OCI-LY1 (cell line): Measurements from ENCODE around the gene BAIAP2.

ENCODE experiments used
- H2AFZ ChIP-seq: fragments of 200-600 bp; sonication (generic), shearing (Covaris generic); 2 replicates; pipeline ENCODE4 v1.6.0; 2014; ENCODE audit warnings: antibody characterized with exemption, mild to moderate bottlenecking, low read length
- H3F3A ChIP-seq: fragments of 200-600 bp; sonication (generic), shearing (Covaris generic); 2 replicates; pipeline ENCODE4 v1.6.0; 2014; ENCODE audit warnings: mild to moderate bottlenecking, antibody characterized with exemption, low read length, moderate library complexity; ENCODE audit not compliant: insufficient read depth
- H3K27ac ChIP-seq: fragments of 200-600 bp; sonication (generic); 2 replicates; pipeline ENCODE4 v1.5.1; 2014; ENCODE audit warnings: low read length, mixed run types, mild to moderate bottlenecking, low read depth; ENCODE audit not compliant: poor library complexity, severe bottlenecking
- H3K27me3 ChIP-seq: fragments of 200-600 bp; sonication (generic); 2 replicates; pipeline ENCODE4 v1.6.0; 2014; ENCODE audit warnings: antibody characterized with exemption, mild to moderate bottlenecking, low read length, moderate library complexity; ENCODE audit not compliant: insufficient read depth
- H3K36me3 ChIP-seq: fragments of 200-600 bp; sonication (generic); 2 replicates; pipeline ENCODE4 v1.6.1; 2014; ENCODE audit warnings: mild to moderate bottlenecking, antibody characterized with exemption, low read length, moderate library complexity, mixed read lengths; ENCODE audit not compliant: insufficient read depth
- H3K4me1 ChIP-seq: fragments of 200-600 bp; sonication (generic); 2 replicates; pipeline ENCODE4 v1.5.1; 2014; ENCODE audit warnings: mild to moderate bottlenecking, low read length, moderate library complexity; ENCODE audit not compliant: insufficient read depth, severe bottlenecking
- H3K4me2 ChIP-seq: fragments of 200-600 bp; sonication (generic), shearing (Covaris generic); 2 replicates; pipeline ENCODE4 v1.6.1; 2014; ENCODE audit warnings: low read length
- H3K4me3 ChIP-seq: fragments of 200-600 bp; sonication (generic); 2 replicates; pipeline ENCODE4 v1.5.1; 2014; ENCODE audit warnings: low read length, low read depth, mild to moderate bottlenecking, mixed read lengths; ENCODE audit not compliant: poor library complexity, severe bottlenecking
- H3K79me2 ChIP-seq: fragments of 200-600 bp; shearing (Covaris generic); 2 replicates; pipeline ENCODE4 v1.6.1; 2016; ENCODE audit warnings: mixed run types, low read length, mixed read lengths; ENCODE audit not compliant: insufficient read depth
- H3K9ac ChIP-seq: fragments of 200-600 bp; sonication (generic), shearing (Covaris generic); 2 replicates; pipeline ENCODE4 v1.6.1; 2014; ENCODE audit warnings: mild to moderate bottlenecking, low read length, mixed read lengths
- H3K9me2 ChIP-seq: fragments of 200-600 bp; sonication (generic), shearing (Covaris generic); 2 replicates; pipeline ENCODE4 v1.6.1; 2014; ENCODE audit warnings: low read depth, mild to moderate bottlenecking, low read length, mixed read lengths
- H3K9me3 ChIP-seq: fragments of 200-600 bp; shearing (Covaris generic); 2 replicates; pipeline ENCODE4 v1.6.1; 2014; ENCODE audit warnings: low read length, mixed read lengths
- H4K20me1 ChIP-seq: fragments of 200-600 bp; sonication (generic), shearing (Covaris generic); 2 replicates; pipeline ENCODE4 v1.6.0; 2016; ENCODE audit warnings: mild to moderate bottlenecking, low read length; ENCODE audit not compliant: insufficient read depth
- CTCF ChIP-seq: fragments of 200-600 bp; sonication (generic), shearing (Covaris generic); IDR thresholded peaks from 2 replicates; pipeline ENCODE4 v1.5.1; 2017; ENCODE audit warnings: mild to moderate bottlenecking, antibody characterized with exemption, low read length, moderate library complexity, mixed read lengths
- EZH2 ChIP-seq: fragments of 200-600 bp; sonication (generic), shearing (Covaris generic); IDR thresholded peaks from 2 replicates; pipeline ENCODE4 v1.8.0; 2017; ENCODE audit warnings: borderline replicate concordance, mixed run types, mild to moderate bottlenecking, antibody characterized with exemption, low read length, moderate library complexity, mixed read lengths

The BAIAP2 gene

GRCh38 chr17:81115749-81116464, 81.0 kb downstream of the BAIAP2 start:
- no peaks in the 10 kb centered on the region for H3K4me1 ChIP-seq
- H3K36me3 ChIP-seq: no peaks in the 10 kb centered on the region
- H3K9me3 ChIP-seq: no peaks in the 10 kb centered on the region
- H3K9ac ChIP-seq: no peak overlapping the region
- TF ChIP-seq EZH2 (no peak), CTCF (no peak)
- no peaks in the 10 kb centered on the region for H4K20me1 ChIP-seq
- H3K9me2 ChIP-seq: no peaks in the 10 kb centered on the region
- no peaks in the 10 kb centered on the region for H3F3A ChIP-seq
- H3K27ac ChIP-seq: no peak overlapping the region
- no peak overlapping the region for H2AFZ ChIP-seq
- H3K27me3 ChIP-seq: no peaks in the 10 kb centered on the region; the same call in 1 of the 2 replicates
- no peaks in the 10 kb centered on the region for H3K79me2 ChIP-seq
- H3K4me2 ChIP-seq: no peak overlapping the region
- H3K4me3 ChIP-seq: no peak overlapping the region

- no peaks in the 10 kb centered on the region; the same call in 1 of the 2 replicates for H3K27me3 ChIP-seq
- H3K79me2 ChIP-seq: no peaks in the 10 kb centered on the region
- no peak overlapping the region for H3K4me3 ChIP-seq
- H3K9me3 ChIP-seq: no peaks in the 10 kb centered on the region
- no peaks in the 10 kb centered on the region for H4K20me1 ChIP-seq
- no peak overlapping the region for H2AFZ ChIP-seq
- no peak for TF ChIP-seq CTCF
- TF ChIP-seq EZH2: no peak
- H3F3A ChIP-seq: no peaks in the 10 kb centered on the region
- H3K4me1 ChIP-seq: no peaks in the 10 kb centered on the region
- no peaks in the 10 kb centered on the region for H3K36me3 ChIP-seq
- H3K27ac ChIP-seq: no peak overlapping the region
- no peaks in the 10 kb centered on the region for H3K9me2 ChIP-seq
- H3K9ac ChIP-seq: no peak overlapping the region
- H3K4me2 ChIP-seq: no peak overlapping the region
These were observed 81.8 kb downstream of the BAIAP2 start for GRCh38 chr17:81116704-81117103.

- H3K9me3 ChIP-seq: no peaks in the 10 kb centered on the region
- H3K4me3 ChIP-seq: no peak overlapping the region
- no peaks in the 10 kb centered on the region for H3K79me2 ChIP-seq
- H3K27me3 ChIP-seq: no peaks in the 10 kb centered on the region
- no peak overlapping the region for H3K4me2 ChIP-seq
- no peaks in the 10 kb centered on the region for H3K36me3 ChIP-seq
- H3K9ac ChIP-seq: no peak overlapping the region
- no peak overlapping the region for H2AFZ ChIP-seq
- no peaks in the 10 kb centered on the region for H3F3A ChIP-seq
- no peaks in the 10 kb centered on the region for H4K20me1 ChIP-seq
- H3K27ac ChIP-seq: no peak overlapping the region
- H3K9me2 ChIP-seq: no peaks in the 10 kb centered on the region
- H3K4me1 ChIP-seq: no peaks in the 10 kb centered on the region
- TF ChIP-seq EZH2 (no peak), CTCF (no peak)
These were observed 82.8 kb downstream of the BAIAP2 start for GRCh38 chr17:81117672-81118198.
